MV-4-11 (cell line): ENCODE data around the gene LMLN.
"Not testable (repeated sequence)": the region's sequence is repeated elsewhere in the genome, so short reads cannot be mapped to it uniquely, and the experiment has no call there.

Source experiments
- DNase-seq: peaks from one replicate; lab custom pipeline; 2025; lab: John Stamatoyannopoulos, UW

The LMLN gene

DNA sequence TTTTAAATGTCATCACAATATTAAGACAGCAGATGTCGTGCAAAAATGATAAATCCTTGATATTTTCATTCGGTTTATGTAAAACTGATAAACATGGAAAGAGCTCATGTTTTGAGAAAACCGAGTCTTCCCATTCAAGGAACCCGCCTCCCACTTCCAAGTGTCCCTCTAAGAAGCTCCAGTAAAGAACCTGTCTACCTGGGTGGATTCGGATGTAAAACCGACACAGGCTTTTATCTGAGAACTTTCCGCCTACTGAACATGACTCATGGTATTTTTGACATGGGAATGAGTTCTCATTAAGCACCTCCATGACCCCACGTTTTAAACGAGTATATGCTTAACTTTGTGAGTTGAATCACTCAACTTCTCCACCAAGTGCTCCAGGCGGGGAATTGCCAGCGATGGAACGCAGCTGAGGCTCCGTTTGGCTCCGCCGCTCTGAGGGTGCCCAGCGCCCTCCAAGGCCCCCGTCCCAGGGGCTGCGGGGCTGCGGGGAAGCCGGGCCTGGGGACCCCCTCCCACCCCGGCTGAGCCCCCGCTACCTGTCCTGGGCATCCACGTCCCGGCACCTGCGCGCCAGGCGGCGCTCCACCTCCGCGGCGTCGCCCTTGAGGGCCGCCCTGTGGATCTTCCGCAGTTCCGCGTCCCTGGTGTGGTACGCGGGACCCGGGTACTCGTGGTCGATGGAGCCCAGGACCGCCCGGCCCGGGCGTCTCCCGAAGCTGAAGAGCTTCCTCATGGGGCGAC is 119.9 kb downstream of the LMLN start:
- DNase-seq = peak; percentile 66

GRCh38 chr3:198080521-198081384 is 120.7 kb downstream of the LMLN start:
- DNase-seq = peak; percentile 81

DNA sequence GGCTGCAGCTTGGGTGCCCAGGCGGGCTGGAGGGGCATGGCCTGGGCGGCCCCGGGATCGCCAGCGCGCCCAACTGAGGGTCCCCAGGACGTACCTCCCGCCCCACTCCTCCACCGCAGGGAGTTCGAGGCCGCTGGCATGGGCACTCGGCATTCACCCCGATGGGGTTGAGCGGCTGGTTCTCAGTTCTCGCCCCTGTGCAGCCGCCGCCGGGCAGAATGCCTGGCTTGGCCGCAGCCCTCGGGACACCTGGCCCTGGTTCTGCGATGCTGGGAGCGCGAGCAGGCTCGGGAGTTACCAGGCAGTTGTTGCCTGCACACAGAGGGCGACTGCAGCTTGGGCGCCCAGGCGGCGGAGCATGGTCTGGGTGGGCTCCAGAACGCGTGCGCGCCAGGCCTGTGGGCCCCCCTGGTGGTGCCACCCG is 121.4 kb downstream of the LMLN start:
- DNase-seq = no peak

GRCh38 chr3:198082226-198082625 is 122.2 kb downstream of the LMLN start:
- not testable (repeated sequence) for DNase-seq

DNA sequence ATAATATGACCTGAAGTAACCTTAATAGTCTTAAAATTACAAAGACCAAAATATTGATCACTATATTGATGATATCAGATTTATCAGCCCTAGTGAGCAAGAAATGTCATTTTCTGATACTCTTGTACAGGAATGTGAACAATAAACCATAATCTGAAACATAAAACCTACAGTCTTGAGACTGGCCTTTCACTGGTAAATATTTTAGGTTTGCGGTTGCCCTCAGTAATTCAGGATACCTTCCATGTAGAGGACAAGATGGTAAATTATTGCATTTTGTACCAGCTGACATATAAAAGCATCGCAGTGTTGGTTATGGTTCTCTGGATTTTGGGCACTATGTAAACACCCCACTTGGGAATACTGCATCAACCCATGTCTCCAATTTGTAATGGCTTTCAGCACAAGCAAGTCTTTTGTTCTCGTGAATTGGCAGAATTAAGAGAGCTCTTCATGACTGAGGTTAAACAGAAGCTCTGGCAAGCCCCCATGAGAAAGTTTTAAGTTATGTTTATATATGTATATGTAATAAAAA is 128.5 kb downstream of the LMLN start:
- no peak for DNase-seq

DNA sequence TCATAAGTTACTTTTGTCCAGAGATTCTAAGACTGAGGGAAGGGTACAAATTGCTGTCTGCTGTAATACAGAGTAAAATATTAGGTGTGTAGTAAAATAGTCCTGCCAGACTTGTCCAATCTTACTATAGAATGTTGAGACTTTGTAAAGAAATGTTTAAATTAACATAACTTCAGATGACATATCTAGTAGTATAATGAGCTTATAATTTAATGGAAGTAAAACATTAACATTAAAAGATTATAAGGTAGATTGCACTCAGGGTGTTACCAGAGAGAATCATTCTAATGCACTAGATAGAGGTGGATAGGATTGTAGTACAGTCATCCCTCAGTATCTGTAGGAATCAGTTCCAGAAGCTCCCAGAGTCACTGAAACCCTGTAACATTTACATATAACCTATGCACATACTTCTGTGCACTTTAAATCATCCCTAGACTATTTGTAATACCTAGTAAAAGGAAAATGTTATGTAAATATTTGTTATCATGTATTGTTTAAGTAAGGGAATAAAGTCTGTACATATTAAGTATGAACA is 130.8 kb downstream of the LMLN start:
- no peak for DNase-seq

GRCh38 chr3:198092276-198092675 is 132.3 kb downstream of the LMLN start:
- no peak for DNase-seq

- no peak for DNase-seq
Measured at GRCh38 chr3:198093112-198093679, 133.2 kb downstream of the LMLN start.
